Activated naive CD8-positive, alpha-beta T cell treated with anti-CD3 and anti-CD28 coated beads for 36 hours (primary cell): ENCODE measurements around the gene SLC23A1. TPM values are rescaled to one million over a fixed set of nuclear protein-coding genes. Genes with fewer than 3 reads are reported as not detected.
A peak's percentile ranks its signal among the peaks of the same experiment; 100 is the strongest.

Experiments used
- DNase-seq: peaks from one replicate; pipeline ENCODE4 v3.0.0; 2021
- H3K27ac Mint-ChIP-seq: one replicate; pipeline ENCODE4 v1.8.0; 2022; ENCODE audit warnings: mild to moderate bottlenecking, moderate library complexity, mixed read lengths
- H3K27me3 Mint-ChIP-seq: one replicate; pipeline ENCODE4 v1.8.0; 2022; ENCODE audit warnings: mild to moderate bottlenecking, mixed read lengths
- H3K36me3 Mint-ChIP-seq: one replicate; pipeline ENCODE4 v1.8.0; 2021; ENCODE audit warnings: mild to moderate bottlenecking, mixed read lengths
- H3K4me1 Mint-ChIP-seq: one replicate; pipeline ENCODE4 v1.8.0; 2021; ENCODE audit warnings: mixed read lengths
- H3K4me3 Mint-ChIP-seq: one replicate; pipeline ENCODE4 v1.8.0; 2022; ENCODE audit warnings: mild to moderate bottlenecking, moderate library complexity, mixed read lengths
- H3K9me3 Mint-ChIP-seq: one replicate; pipeline ENCODE4 v1.8.0; 2022; ENCODE audit warnings: mixed read lengths
- total RNA-seq, 2 experiments: library from RNA; stranded (reverse); gene quantifications; one replicate each; pipeline ENCODE4 v1.2.3, GENCODE V29; 2021

SLC23A1 gene
- not detected for total RNA-seq

DNA sequence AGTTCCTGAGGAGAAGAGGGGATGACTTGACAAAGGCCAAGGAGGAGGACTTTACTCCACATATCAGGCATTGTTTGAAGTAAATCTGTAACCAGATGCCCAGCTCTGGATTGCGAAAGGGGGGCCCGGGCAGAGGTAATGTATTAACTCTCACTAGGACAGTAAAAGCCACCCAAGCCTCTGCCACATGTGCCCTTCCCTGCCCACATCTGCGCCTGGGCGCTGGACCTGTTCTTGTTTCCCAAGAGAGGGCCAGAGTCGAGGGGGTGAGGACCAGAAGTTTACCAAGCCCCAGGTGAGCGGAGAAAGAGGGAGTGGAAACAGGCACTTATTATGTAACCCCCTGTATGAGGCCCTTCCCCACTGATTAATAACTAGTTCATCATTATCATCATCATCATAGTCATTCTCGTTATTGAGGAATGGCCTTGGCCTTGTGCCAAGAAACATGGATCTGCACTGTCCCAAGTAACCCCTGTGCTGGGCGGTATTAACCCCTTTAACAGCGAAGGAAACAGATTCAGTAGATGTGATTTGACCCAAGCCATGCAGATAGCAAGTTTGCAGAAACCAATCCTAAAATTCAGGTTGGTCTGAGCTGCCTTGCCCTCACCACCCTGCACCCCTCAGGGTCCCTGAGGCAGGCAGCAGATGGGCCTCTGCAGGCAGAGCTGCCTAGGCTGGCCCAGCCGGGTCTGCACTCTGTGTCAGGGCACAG lies at the start of gene SLC23A1:
Gene SLC23A1, minus strand, starts transcription at position 23 of the 718 bp plus-strand sequence. CDS start 44 bp downstream, outside the sequence.
- Mint-ChIP-seq H3K36me3 (no peaks in the 10 kb centered on the region), H3K27ac (no peak within 1 kb of the TSS), H3K4me1 (peaks cover 24% of the 10 kb centered on the region), H3K9me3 (no peaks in the 10 kb centered on the region), H3K27me3 (no peaks in the 10 kb centered on the region), H3K4me3 (no peak within 1 kb of the TSS)
- DNase-seq = no peak

GRCh38 chr5:139431706-139432105 lies 48.6 kb upstream of the SLC23A1 start:
- no peaks in the 10 kb centered on the region for H3K9me3 Mint-ChIP-seq
- no peaks in the 10 kb centered on the region for H3K27me3 Mint-ChIP-seq
- H3K27ac Mint-ChIP-seq = no peak overlapping the region
- peaks cover 13% of the 10 kb centered on the region for H3K36me3 Mint-ChIP-seq
- DNase-seq = no peak
- peaks cover 11% of the 10 kb centered on the region for H3K4me1 Mint-ChIP-seq
- no peak overlapping the region for H3K4me3 Mint-ChIP-seq

DNA sequence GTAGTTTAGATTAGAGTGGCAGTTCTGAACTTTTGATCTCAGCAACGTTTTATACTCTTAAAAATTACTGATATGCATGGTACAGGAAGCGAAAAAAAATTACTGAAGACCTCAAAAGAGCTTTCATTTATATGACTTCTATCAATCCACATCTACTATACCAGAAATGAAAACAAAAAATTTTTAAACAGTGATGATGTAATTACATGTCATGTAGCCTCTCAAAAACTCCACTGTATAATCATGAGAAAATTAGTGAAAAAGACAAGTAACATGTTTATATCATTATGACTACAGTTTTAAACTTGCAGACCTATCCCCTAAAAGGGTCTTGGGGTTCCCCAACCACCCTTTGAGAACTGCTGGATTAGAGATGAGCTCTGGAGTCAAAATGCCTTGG lies 46.9 kb upstream of the SLC23A1 start:
- H3K9me3 Mint-ChIP-seq = no peaks in the 10 kb centered on the region
- H3K4me3 Mint-ChIP-seq = no peak overlapping the region
- peaks cover 13% of the 10 kb centered on the region for H3K36me3 Mint-ChIP-seq
- H3K27me3 Mint-ChIP-seq = no peaks in the 10 kb centered on the region
- peak overlapping the region; percentile 54 for H3K27ac Mint-ChIP-seq
- DNase-seq = no peak
- H3K4me1 Mint-ChIP-seq = peaks cover 11% of the 10 kb centered on the region

DNA sequence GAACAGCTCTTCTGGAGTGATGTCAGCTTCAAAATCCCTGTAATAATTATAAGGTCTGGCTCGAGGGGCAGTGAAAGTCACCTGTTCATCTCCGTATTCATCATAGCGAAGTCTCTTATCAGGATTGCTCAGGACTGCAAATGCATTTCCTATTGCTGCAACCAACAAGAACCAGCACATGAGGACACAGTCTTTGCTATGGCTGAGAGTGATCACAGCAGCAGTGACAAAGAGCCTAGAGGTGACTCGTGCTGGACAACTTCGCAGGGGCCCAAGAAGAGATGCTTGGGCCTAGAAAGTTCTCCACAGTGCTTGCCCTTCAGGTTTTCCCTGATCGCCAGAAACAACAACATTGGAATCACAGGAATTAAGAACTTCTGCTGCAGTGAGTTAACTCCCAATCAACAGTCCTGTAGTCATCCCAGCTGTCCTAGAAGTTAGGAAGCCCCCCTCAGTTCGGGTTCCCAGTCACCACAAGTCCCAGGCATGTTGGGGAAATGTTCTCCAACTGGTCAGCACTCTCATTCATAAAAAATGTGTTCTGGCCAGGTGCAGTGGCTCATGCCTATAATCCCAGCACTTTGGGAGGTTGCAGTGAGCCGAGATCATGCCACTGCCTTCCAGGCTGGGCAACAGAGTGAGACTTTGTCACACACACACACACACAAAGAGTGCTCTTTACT lies 43.2 kb upstream of the SLC23A1 start:
- Mint-ChIP-seq H3K27ac (no peak overlapping the region), H3K9me3 (no peaks in the 10 kb centered on the region), H3K4me1 (peaks cover 15% of the 10 kb centered on the region), H3K36me3 (peaks cover 15% of the 10 kb centered on the region), H3K4me3 (no peak overlapping the region), H3K27me3 (no peaks in the 10 kb centered on the region)
- DNase-seq = no peak

DNA sequence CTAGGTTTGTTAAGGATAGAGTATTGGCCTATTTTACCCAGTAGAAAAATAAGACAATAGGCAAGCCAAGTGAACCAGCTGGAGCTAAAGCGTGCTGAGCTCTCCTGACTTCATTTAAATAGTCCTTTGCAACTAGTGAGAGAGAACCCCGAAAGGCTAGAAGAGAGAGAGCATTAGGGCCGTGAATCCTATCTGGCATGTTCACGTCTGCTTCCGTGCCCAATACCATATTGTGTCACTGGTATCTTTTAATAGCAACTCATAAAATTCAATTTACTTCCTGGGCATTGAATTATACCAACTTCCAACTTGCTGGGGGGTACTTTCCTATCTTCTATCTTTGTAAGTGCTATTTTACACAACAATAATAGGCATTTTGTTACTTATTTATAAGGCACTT lies 42.4 kb upstream of the SLC23A1 start:
- peaks cover 15% of the 10 kb centered on the region for H3K36me3 Mint-ChIP-seq
- H3K4me1 Mint-ChIP-seq = peaks cover 12% of the 10 kb centered on the region
- H3K9me3 Mint-ChIP-seq = no peaks in the 10 kb centered on the region
- H3K27ac Mint-ChIP-seq = no peak overlapping the region
- H3K27me3 Mint-ChIP-seq = no peaks in the 10 kb centered on the region
- no peak for DNase-seq
- no peak overlapping the region for H3K4me3 Mint-ChIP-seq

DNA sequence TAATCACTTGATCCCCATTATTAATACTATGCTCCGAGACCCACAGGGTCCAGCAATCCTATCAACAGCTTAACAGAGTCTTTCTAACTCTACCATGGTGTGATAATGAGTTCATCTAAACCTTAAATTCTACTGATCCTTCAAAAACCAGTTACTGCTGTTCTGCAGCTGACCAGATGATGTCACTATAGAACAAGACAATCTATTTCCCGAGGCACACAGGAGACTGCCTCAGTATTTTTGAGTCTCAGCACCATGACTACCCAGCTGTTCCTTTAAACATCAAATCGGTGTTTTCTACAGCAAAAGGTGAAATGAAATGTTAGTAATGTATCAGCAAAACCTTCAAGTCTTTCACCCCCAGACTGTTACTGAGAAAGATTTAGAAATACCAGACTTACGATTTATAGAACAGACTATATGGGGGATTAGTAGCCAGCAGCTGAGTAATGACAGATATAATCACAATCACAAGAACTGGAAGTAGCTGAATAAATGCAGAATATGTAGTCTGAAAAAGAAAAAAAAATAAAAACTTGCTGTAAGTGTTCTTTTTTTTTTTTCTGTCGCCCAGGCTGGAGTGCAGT lies 39.3 kb upstream of the SLC23A1 start:
- H3K9me3 Mint-ChIP-seq = no peaks in the 10 kb centered on the region
- peaks cover 5% of the 10 kb centered on the region for H3K4me1 Mint-ChIP-seq
- H3K27me3 Mint-ChIP-seq = no peaks in the 10 kb centered on the region
- H3K27ac Mint-ChIP-seq = peak overlapping the region; percentile 23
- peak; percentile 38 for DNase-seq
- H3K36me3 Mint-ChIP-seq = peaks cover 24% of the 10 kb centered on the region
- H3K4me3 Mint-ChIP-seq = no peak overlapping the region

DNA sequence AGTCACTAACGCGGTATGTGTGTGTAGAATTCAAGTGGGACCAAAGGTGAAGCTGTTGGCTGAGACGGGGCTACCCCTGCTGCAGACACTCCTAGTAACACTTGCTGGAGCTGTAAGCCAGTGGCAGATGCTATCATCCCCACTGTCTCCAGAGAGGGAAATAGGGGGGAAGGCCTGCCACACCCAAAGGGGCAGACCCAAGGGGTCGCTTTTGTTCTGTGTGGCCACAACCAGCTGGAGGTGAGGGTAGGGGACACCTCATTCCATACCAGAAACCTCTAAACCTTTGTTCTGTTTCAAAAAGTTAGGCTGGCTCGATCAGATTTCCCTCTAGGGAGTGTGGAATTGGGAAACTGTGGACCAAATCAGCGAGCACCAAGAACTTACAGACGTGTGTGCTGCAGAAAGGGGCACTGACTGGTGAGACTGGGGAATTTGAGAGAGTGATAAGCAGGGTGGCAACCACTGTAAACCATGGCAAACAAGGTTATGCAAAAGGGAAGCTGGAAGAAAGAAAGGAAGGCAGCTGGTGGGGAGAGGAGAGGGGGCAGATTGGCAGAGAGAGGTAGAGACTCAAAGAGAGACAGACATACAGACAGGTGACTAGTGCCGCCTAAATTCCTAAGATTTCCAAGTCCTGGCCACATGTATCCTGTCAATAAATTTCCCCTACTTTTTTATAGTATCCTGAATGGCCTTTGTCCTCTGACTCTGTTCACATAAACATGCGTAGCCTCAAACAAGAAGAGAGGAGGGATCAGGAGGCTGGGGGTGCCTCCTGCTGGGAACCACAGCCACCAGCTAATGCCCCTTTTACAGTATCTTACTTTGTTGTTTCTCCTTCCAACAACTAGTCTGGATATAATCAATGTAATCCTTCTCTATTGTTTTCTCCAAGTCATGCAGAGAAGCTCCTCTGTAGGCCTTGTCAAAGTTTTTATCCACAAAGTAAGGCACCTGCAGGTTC lies 36.4 kb upstream of the SLC23A1 start:
- Mint-ChIP-seq H3K4me3 (no peak overlapping the region), H3K27ac (no peak overlapping the region), H3K9me3 (no peaks in the 10 kb centered on the region), H3K36me3 (peaks cover 41% of the 10 kb centered on the region), H3K27me3 (no peaks in the 10 kb centered on the region), H3K4me1 (peaks cover 30% of the 10 kb centered on the region)
- DNase-seq = no peak

- no peak overlapping the region for H3K4me3 Mint-ChIP-seq
- no peak overlapping the region for H3K27ac Mint-ChIP-seq
- no peaks in the 10 kb centered on the region for H3K27me3 Mint-ChIP-seq
- peaks cover 37% of the 10 kb centered on the region for H3K4me1 Mint-ChIP-seq
- no peak for DNase-seq
- peaks cover 44% of the 10 kb centered on the region for H3K36me3 Mint-ChIP-seq
- H3K9me3 Mint-ChIP-seq = no peaks in the 10 kb centered on the region
Observed at GRCh38 chr5:139418793-139419192, 35.7 kb upstream of the SLC23A1 start.

GRCh38 chr5:139417214-139417613 lies 34.1 kb upstream of the SLC23A1 start:
- DNase-seq = no peak
- H3K4me3 Mint-ChIP-seq = no peak overlapping the region
- no peaks in the 10 kb centered on the region for H3K9me3 Mint-ChIP-seq
- peaks cover 46% of the 10 kb centered on the region for H3K4me1 Mint-ChIP-seq
- peaks cover 44% of the 10 kb centered on the region for H3K36me3 Mint-ChIP-seq
- H3K27ac Mint-ChIP-seq = peak overlapping the region; percentile 96
- H3K27me3 Mint-ChIP-seq = no peaks in the 10 kb centered on the region

GRCh38 chr5:139416651-139417050 lies 33.6 kb upstream of the SLC23A1 start:
- H3K4me1 Mint-ChIP-seq = peaks cover 45% of the 10 kb centered on the region
- H3K27ac Mint-ChIP-seq = peak overlapping the region; percentile 96
- no peaks in the 10 kb centered on the region for H3K9me3 Mint-ChIP-seq
- H3K36me3 Mint-ChIP-seq = peaks cover 43% of the 10 kb centered on the region
- no peak overlapping the region for H3K4me3 Mint-ChIP-seq
- DNase-seq = no peak
- no peaks in the 10 kb centered on the region for H3K27me3 Mint-ChIP-seq

DNA sequence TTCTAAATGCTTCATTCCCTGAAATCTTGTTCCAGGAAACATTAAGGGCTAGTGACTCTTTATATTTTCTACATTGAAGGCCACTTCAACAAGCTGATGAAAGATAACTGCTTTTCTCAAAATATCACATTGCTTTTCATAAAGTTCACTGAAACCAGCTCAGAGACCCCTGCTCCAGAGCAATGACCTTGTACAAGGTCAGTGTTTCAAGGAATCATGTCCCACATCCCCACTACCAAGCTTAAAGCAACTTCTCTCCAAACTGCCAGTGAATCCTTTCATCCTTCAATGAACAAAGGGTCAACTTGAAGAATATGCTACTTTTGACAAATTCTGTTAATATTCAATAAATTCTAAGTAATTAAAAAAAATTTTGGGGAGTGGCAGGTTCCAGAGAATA lies 32.8 kb upstream of the SLC23A1 start:
- peak overlapping the region; percentile 96 for H3K27ac Mint-ChIP-seq
- H3K4me1 Mint-ChIP-seq = peaks cover 45% of the 10 kb centered on the region
- peaks cover 42% of the 10 kb centered on the region for H3K36me3 Mint-ChIP-seq
- no peak for DNase-seq
- H3K27me3 Mint-ChIP-seq = no peaks in the 10 kb centered on the region
- no peaks in the 10 kb centered on the region for H3K9me3 Mint-ChIP-seq
- H3K4me3 Mint-ChIP-seq = peak overlapping the region; percentile 48

DNA sequence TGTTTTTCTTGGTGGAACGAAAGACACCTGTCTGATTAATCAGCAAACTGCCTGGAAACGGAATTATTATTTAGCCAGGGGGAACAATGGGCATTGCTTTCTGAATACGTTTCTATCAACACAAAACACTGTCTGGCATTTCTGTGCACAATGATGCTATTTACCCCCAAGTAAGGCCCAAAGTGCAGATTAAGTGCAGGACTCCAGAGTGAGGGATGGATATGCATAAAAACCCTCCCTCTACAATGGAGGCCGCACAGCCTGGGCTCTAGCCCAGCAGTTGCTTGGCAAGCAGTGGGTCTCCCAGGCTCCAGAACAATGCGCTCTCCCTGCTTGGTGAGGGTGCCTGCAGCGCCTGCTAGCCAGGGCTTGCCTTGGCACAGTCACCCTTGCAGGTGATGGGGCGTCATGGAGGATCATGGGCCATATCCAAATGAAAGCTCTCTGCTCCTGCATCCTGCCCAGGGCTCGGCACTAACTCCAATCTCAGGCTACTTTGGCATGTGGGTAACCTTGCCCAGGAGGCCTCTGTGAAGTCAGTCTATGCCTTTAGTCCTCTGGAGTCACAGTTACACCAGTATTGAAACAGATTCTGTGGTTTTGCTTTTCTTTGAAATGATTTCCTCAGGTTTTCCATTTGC lies 32.2 kb upstream of the SLC23A1 start:
- peak; percentile 63 for DNase-seq
- H3K27me3 Mint-ChIP-seq = no peaks in the 10 kb centered on the region
- peak overlapping the region; percentile 96 for H3K27ac Mint-ChIP-seq
- H3K36me3 Mint-ChIP-seq = peaks cover 42% of the 10 kb centered on the region
- H3K4me3 Mint-ChIP-seq = peak overlapping the region; percentile 53
- no peaks in the 10 kb centered on the region for H3K9me3 Mint-ChIP-seq
- peaks cover 45% of the 10 kb centered on the region for H3K4me1 Mint-ChIP-seq

GRCh38 chr5:139414581-139415130 lies 31.6 kb upstream of the SLC23A1 start:
- Mint-ChIP-seq H3K36me3 (peaks cover 42% of the 10 kb centered on the region), H3K27me3 (no peaks in the 10 kb centered on the region)
- no peak for DNase-seq

GRCh38 chr5:139413963-139414362 lies 30.9 kb upstream of the SLC23A1 start:
- Mint-ChIP-seq H3K27ac (peak overlapping the region; percentile 96), H3K36me3 (peaks cover 42% of the 10 kb centered on the region), H3K9me3 (no peaks in the 10 kb centered on the region), H3K4me3 (peak overlapping the region; percentile 20), H3K4me1 (peaks cover 45% of the 10 kb centered on the region), H3K27me3 (no peaks in the 10 kb centered on the region)
- no peak for DNase-seq

More at GRCh38 chr5:139414581-139415130, 31.6 kb upstream of the SLC23A1 start:
- no peaks in the 10 kb centered on the region for H3K9me3 Mint-ChIP-seq
- H3K4me1 Mint-ChIP-seq = peaks cover 45% of the 10 kb centered on the region
- H3K27ac Mint-ChIP-seq = peak overlapping the region; percentile 96
- H3K4me3 Mint-ChIP-seq = peak overlapping the region; percentile 53
